Activated T-helper 1 cell treated with Interleukin-2 at 50 U/mL for 16 hours (primary cell): ENCODE measurements around the gene CPSF7.
"Not testable (repeated sequence)": the region's sequence is repeated elsewhere in the genome, so short reads cannot be mapped to it uniquely, and the experiment has no call there.

ENCODE experiments used
- DNase-seq: peaks from one replicate; pipeline ENCODE4 v3.0.0-alpha.2; 2020; ENCODE audit warnings: low read depth

CPSF7 gene

GRCh38 chr11:61384271-61385242, 45.2 kb downstream of the CPSF7 start:
- DNase-seq, result no peak

GRCh38 chr11:61383859-61384258, 45.9 kb downstream of the CPSF7 start:
- DNase-seq, result not testable (repeated sequence)

DNA sequence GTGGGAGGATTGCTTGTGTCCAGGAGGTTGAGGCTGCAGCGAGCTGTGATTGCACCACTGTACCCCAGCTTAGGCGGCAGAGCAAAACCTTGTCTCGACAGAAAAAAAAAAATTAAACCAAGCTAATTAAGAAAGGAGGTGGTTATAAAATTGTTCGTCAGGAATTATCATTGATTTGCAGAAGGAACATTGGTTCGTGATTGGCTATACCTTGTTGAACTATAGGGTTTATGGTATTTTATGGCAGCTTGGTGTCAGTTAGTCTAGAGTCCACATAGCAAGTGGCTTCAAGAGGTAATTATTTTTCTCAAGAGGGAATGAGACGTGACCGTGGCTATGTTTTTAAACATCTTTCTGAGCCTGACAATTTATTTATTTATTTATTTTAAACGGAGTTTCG, 48.9 kb downstream of the CPSF7 start:
- no peak for DNase-seq

DNA sequence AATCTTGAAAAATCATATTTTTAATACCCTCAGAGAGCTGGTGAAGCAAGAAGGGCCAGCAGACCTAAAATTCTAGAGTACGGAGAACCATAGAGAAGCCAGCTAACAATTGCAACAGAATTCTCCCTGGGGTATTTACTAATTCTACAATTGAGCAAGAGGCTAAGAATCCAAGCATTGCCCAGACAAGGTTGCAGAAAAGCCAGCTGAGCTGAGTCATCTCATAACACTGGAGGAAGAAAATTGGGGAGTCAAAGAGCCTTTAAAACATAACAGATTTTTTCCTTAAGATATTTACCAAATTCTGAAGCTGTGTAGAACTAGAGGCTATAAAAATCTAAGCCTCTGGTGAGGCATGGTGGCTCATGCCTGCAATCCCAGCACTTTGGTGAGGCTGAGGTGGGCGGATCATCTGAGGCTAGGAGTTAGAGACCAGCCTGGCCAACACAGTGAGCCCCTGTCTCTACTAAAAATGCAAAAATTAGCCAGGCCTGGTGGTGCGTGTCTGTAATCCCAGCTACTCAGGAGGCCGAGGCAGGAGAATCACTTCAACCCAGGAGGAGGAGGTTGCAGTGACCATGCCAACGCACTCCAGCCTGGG, 51.0 kb downstream of the CPSF7 start:
- no peak for DNase-seq

DNA sequence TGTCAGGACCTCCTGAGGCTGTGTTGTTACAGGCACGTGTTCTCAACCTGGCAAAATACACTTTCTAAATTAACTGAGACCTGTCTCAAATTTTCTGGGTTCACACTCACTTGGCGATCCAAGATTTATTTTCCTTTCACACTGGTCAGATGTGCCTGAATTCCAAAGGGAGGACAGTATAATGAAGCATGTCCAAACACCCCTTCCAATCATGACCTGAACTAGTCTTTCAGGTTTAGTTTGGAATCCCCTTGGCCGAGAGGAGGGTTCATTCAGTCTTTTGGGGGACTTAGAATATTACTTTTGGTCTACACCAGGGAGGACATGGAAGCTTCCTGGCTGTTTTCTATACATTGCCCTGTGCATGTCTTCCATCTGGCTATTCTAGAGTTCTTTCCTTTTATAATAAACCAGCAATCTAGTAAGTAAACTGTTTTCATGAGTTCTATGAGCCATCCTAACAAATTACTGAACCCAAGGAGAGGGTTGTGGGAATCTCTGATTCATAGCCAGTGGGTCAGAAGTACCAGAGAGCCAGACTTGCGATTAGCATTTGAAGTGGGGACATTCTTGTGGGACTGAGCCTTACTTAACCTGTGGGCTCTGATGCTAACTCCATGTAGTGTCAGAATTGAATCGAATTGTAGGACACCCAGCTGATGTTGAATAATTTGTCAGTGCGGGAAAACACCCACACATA, 52.2 kb downstream of the CPSF7 start:
- DNase-seq, result no peak

GRCh38 chr11:61375761-61376108, 54.0 kb downstream of the CPSF7 start:
- no peak for DNase-seq

DNA sequence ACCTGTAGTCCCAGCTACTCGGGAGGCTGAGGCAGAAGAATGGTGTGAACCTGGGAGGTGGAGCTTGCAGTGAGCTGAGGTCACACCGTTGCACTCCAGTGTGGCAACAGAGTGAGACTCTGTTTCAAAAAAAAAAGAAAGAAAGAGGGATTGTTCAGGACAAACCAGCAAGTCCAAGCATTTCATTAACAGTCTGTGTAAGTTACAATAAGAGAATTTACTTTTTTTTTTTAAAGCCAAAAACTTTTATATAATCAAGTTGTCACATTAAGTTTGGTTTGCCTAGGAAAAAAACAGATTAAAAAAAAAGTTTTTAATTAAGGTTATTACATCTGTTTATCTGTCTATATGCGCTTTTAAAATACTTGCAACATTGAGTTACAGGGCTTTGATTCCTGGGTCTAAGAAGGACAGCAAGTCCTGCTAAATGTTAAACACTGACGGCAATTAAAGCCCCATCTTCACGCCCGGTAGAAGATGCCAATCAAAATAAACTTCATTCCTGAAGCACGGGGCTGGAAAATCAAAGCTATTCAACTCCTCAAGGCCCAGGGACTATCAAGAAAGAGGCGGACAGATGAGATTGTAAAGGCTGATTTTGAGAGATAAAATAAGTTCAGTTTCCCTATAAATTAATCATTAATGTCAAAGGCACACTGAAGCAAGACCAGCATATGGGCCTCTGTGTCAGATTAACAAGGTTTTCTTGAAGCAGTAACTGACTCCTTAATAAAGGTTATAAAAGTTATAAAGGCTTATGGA, 56.9 kb downstream of the CPSF7 start:
- no peak for DNase-seq

DNA sequence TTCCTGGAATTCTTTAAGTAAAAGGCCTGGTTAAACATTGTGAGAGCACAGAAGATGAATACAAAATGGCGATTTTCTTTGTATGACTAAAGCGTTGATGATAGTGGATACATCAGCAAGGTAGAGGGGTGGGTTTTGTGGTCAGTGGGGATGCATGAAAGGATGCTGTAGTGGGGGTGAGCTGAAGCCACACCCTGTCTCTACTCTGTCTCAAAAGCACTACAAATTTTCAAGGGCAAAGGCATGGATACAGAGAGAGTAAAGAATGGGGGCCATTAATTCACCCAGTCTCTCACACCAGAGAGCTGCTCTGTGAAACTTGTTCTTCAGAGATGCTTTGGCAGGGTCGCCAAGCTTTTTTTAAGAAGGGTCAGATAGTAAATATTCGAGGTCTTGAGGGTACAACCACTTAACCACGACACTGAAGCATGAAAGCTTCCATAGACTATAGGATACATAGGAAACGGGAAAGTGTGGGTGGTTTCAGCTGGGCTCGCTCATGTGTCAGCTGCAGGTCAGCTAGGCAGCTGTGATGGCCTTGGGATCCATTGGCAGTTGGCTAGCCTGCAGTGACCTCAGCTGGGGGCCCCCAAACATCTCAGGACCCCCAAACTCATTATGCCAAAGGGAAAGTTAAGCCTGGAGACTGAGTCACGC, 59.3 kb downstream of the CPSF7 start:
- no peak for DNase-seq

- no peak for DNase-seq
Measured at GRCh38 chr11:61369372-61370348, 60.1 kb downstream of the CPSF7 start.

DNA sequence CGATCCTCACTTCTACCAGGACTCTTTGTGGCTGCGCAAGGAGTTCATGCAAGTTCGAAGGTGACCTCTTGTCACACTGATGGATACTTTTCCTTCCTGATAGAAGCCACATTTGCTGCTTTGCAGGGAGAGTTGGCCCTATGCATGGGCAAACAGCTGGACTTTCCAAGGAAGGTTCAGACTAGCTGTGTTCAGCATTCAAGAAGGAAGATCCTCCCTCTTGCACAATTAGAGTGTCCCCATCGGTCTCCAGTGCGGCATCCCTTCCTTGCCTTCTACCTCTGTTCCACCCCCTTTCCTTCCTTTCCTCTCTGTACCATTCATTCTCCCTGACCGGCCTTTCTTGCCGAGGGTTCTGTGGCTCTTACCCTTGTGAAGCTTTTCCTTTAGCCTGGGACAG, 61.1 kb downstream of the CPSF7 start:
- no peak for DNase-seq

DNA sequence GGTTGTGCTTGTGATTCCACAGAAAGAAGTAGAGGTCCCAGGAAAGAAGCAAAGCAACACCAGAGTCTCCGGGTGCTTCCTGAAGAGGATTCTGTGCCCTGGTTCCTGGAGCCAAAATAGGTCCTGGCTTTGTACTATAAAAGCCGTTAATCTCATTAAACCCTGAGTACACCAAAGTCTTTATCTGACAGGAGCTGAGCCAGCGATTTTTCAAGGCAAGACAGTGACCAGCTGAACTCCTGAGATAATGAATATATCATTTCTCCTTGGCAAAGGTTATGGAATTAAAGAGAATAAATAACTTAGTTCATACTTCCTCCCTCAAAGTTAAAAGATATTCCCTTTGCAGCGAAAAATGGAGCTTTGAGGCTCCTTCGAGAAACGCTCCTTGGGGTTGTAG, 62.4 kb downstream of the CPSF7 start:
- no peak for DNase-seq

GRCh38 chr11:61364012-61364675, 65.6 kb downstream of the CPSF7 start:
- no peak for DNase-seq

GRCh38 chr11:61362542-61362875, 67.3 kb downstream of the CPSF7 start:
- DNase-seq, result no peak

GRCh38 chr11:61361741-61362541, 67.8 kb downstream of the CPSF7 start, which contains the start of the genes CYB561A3 and TMEM138:
Gene CYB561A3 (minus strand): TSS chr11:61361882. CDS start chr11:61356713, 5,169 bp downstream.
Gene TMEM138 (plus strand): TSS chr11:61362374. CDS start chr11:61364391, 2,017 bp downstream.
- DNase-seq, result peak; percentile 80

GRCh38 chr11:61361237-61361740, 68.5 kb downstream of the CPSF7 start:
- no peak for DNase-seq

DNA sequence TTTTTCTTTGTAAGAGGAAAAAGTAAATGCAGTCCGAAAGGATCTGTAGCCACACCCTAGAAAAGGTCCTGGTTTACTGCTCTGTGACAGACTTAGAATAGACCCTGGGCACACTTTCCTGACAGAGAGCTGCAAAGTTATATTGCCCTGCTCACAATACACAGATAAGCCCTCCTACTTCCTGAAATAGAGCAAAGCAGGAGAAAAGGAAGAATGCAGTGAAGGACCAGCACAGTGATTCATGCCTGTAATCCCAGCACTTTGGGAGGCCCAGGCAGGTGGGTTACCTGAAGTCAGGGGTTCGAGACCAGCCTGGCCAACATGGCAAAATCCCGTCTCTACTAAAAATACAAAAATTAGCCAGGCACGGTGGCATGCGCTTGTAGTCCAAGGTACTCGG, 70.3 kb downstream of the CPSF7 start:
- DNase-seq, result no peak

- no peak for DNase-seq
Measured at GRCh38 chr11:61358566-61358965, 71.2 kb downstream of the CPSF7 start.

DNA sequence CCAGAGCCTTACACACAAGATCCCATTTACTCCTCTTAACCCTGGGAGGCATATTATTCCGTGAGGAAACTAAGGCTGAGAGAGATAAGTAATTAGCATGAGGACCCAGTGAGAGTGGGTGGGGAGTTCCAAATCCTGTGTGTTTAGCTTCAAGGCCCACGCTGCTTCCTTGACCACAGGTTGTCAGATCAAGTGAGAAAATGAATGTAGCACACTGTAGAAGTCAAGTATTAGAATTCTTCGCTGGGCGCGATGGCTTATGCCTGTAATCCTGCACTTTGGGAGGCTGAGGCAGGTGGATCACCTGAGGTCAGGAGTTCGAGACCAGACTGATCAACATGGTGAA, 71.9 kb downstream of the CPSF7 start:
- no peak for DNase-seq
